ENCODE results near the gene CTXN3.

GRCh38 chr5:127599847-127600246 lies 49.0 kb upstream of the CTXN3 start:
- TF ChIP-seq CTCF (IDR thresholded peaks at IDR 0.05) (no peak), POLR2A (IDR thresholded peaks at IDR 0.05) (no peak)

All from prostate gland (tissue), 2 donors.